Activated CD8-positive, alpha-beta memory T cell treated with anti-CD3 and anti-CD28 coated beads for 24 hours (primary cell): Measurements from ENCODE around the gene RANBP17.
"Not testable (repeated sequence)": the region's sequence is repeated elsewhere in the genome, so short reads cannot be mapped to it uniquely, and the experiment has no call there.

Experiments used
- DNase-seq: peaks from one replicate; pipeline ENCODE4 v3.0.0-alpha.2; 2020

The RANBP17 gene

GRCh38 chr5:170861917-170862766 lies at the start of gene RANBP17:
TSS of gene RANBP17 (plus strand) at chr5:170862018.
- no peak for DNase-seq

DNA sequence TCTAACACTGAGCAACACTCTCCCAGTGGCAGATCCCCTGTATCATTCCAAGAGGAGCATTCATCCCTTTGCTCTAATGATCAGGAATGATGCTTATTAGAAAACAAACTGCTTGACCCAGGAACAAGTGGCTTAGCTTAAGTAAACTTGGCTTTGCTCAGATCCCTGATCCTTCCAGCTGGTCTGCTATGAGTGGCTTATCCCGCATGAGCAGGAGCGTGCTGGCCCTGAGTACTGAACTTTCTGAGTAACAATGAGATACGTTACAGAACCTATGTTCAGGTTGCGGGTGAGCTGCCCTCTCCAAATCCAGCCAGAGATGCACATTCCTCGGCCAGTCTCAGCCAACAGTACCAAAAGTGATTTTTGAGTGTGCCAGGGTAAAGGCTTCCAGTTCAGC lies 48.6 kb upstream of the RANBP17 start:
- DNase-seq = no peak

DNA sequence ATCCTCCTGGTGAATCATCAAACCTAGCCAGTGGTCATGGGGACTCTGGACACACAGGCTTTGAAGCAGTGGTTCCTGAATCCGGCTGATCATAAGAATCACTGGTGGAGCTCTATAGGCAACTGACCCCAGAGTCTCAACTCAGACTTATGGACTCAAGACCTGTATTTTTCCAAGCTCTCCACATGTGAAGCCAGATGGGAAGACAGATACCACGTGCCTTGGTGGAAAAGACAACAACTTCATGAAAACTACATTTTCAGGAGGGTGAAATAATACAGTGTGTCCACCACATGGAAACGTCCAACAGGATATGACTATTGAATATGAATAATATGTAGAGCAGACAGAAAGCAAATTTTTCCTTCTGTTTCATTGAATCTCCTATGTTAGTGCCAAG lies 44.6 kb upstream of the RANBP17 start:
- no peak for DNase-seq

DNA sequence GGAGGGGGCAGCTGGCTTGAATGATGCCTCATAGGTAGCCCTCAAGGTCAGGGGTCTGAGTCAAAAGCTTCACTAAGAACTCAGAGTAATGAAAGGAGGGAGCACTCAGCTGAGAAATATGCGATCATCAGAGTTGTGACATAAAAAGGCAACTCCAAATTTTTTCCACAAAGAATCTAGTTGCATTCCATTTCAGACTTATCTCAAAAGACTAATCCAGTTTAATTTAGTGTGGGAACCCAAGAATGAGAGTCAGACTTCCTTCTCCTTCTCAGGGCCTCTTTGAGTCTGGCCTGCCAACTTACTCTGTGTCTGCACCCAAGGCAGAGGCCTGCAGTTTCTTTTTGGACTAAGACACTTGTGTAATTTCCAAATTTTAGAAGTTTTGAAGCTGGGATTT lies 43.6 kb upstream of the RANBP17 start:
- DNase-seq = no peak

DNA sequence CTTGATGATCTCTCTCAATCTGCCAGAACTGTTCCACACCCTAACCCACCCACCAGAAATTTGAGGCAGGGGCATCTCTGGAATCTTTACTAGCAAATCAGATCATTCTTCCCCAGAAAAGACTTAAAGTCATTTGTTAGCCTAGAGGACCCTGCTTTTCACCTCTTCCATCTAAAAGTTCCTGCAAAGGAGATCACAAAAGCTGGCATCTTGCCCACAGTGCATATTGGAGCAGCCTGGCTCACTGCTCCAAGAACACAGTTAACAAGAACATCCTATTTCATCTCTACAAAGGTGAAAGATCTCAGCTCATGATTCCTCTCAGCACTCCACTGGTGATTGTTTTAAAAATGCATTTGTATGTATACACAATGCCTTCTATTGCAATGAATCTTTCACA lies 42.0 kb upstream of the RANBP17 start:
- no peak for DNase-seq

GRCh38 chr5:170821257-170821800 lies 40.5 kb upstream of the RANBP17 start:
- no peak for DNase-seq

DNA sequence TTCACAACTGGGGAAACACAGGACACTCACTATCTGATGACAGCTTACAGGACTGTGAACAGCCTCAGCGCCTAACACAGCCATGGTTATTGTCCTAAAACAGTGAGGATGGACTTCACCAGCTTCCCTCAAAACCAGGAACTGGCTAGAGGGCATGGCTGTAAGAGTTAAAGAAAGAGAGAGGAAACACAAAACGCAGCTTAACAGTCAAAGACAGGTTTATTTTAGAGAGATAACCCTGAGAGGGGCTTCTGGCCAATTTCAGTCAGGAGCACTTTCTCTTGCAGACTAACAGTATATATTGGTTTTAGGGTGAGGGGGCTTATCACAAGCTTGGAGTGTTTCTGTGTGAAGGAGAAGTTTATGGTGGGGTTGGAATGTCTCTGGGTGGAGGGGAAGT lies 35.7 kb upstream of the RANBP17 start:
- DNase-seq = no peak

DNA sequence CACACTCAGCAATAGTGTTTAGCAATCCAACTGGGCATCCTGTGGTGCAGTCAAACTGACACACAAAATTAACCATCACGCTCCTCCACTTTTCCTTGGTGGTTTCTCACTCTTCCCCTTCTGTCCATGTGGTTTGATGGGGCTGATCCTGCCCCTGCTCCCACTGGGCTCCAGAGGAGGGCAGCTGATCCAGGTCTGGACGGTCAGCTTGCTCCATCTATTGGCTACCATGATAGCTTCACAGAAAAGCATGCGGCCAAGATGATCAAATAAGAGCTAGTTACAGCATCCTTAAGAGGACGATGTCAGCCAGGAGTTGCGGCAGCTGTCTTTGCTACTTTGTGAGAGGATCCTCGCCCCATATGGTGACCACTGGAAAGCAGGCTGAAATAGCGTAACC lies 29.6 kb upstream of the RANBP17 start:
- no peak for DNase-seq

- DNase-seq = not testable (repeated sequence)
Measured at GRCh38 chr5:170833981-170834380, 27.8 kb upstream of the RANBP17 start.

- DNase-seq = no peak
Measured at GRCh38 chr5:170836226-170836625, 25.6 kb upstream of the RANBP17 start.

GRCh38 chr5:170843870-170844269 lies 17.9 kb upstream of the RANBP17 start:
- DNase-seq = no peak

DNA sequence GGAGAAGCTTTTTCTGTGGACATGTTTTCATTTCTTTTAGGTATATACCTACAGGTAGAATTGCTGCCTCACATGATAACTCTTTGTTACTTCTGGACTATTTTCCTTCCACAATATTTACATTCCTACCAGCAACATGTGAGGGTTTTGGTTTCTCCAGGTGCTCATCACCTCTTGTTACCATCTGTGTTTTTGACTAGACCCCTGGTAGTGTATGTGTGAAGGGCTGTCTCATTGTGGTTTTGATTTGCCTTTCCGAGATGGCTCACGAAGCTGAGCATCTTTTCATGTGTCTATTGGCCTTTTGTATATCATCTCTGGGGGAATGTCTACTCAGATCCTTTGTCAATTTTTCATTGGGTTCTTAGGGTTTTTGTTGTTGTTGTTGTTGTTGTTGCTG lies 17.2 kb upstream of the RANBP17 start:
- DNase-seq = no peak

DNA sequence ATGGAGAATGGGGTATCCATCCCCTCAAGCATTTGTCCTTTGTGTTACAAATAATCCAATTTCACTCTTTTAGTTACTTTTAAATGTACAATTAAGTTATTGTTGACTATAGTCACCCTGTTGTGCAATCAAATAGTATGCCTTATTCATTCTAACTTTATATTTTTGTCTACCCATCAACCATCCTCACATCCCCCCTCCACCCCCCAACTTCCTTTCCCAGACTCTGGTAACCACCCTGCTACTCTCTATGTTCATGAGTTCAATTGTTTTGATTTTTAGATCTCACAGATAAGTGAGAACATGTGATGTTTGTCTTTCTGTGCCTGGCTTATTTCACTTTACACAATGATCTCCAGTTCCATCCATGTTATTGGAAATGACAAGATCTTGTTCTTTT lies 15.4 kb upstream of the RANBP17 start:
- DNase-seq = no peak

GRCh38 chr5:170846846-170847245 lies 15.0 kb upstream of the RANBP17 start:
- DNase-seq = no peak

GRCh38 chr5:170848033-170848432 lies 13.8 kb upstream of the RANBP17 start:
- DNase-seq = no peak

DNA sequence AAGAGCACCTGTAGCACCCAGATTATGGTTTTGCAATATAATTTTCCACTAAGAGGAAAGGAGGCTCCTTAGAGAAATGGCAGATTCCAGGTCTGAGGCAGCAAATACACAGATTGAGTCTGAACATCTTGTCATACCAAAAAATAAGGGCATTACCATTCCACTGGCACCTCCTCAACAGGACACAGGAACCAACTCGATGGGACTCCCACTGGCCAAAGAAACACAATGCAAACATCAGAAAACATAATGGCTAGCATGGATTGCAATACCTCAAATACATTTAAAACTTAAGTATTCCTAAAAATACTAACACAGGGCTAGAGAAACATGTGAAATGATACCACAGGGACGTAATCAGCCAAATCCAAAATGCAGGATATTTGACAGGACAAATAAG lies 12.4 kb upstream of the RANBP17 start:
- DNase-seq = no peak

GRCh38 chr5:170854566-170854965 lies 7.3 kb upstream of the RANBP17 start:
- DNase-seq = no peak

GRCh38 chr5:170857066-170857465 lies 4.8 kb upstream of the RANBP17 start:
- DNase-seq = no peak

DNA sequence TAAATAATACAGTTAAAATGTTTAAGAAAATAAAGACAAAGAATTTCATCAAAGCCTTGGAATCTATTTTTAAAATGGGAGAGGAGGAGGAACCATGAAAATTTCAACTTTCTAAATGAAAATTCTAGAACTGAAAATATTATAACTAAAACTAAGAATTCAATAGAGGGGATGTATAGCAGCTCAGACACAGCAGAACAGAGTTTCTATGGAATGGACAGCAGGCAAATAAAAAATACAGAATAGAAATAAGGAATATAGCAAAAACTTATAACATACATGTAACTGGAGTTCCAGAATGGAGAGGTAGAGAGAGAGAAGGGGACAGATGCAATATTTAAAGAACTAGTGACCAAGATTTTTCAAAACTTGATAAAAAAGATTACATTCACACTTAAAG lies 1.4 kb upstream of the RANBP17 start:
- no peak for DNase-seq

GRCh38 chr5:170860818-170861666 lies 776 bp upstream of the RANBP17 start:
- no peak for DNase-seq

- no peak for DNase-seq
Measured at GRCh38 chr5:170861667-170861916, 226 bp upstream of the RANBP17 start.

DNA sequence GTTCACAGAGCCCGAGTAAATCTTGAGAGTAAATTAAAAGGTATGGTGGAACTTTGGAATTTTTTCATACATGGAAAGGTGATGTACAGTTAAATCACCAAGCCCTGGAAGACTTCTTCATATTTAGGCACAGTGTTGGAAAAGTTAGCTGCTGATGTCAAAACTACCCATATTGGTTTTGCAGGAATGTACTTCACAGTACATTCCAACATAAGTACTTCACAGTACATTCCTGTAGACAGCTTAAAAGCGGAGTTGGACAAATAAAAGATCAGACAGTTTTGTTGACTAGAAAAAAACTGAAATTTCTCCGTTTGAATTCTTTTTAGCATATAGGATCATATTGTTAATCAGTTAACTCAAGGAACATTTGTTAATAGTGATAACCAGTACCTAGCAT lies 1.8 kb downstream of the RANBP17 start:
- no peak for DNase-seq

GRCh38 chr5:170865622-170866021 lies 3.8 kb downstream of the RANBP17 start:
- DNase-seq = no peak

GRCh38 chr5:170867825-170868224 lies 6.0 kb downstream of the RANBP17 start:
- no peak for DNase-seq
